Astrocyte (in vitro differentiated cells and primary cell): ENCODE results near the gene ZDHHC14. TPM values are rescaled to one million over a fixed set of nuclear protein-coding genes. Genes with fewer than 3 reads are reported as not detected.

ENCODE experiments used
- DNase-seq: peaks from one replicate; pipeline ENCODE4 v3.0.0-alpha.2; 2010; ENCODE audit warnings: low read depth
- FAIRE-seq: peaks from 2 replicates; lab custom pipeline; 2011; peaks lifted over from hg19 to GRCh38; lab: Jason Lieb, UNC
- H2AFZ ChIP-seq: 2 replicates; pipeline ENCODE4 v1.6.0; 2012; ENCODE audit warnings: low read depth, low read length, inconsistent platforms
- H3K27ac ChIP-seq: 2 replicates; pipeline ENCODE4 v1.5.1; 2011; ENCODE audit warnings: low read depth, low read length, inconsistent platforms
- H3K27me3 ChIP-seq: 2 replicates; pipeline ENCODE4 v1.6.0; 2011; ENCODE audit warnings: low read length, inconsistent platforms; ENCODE audit not compliant: insufficient read depth
- H3K36me3 ChIP-seq: 2 replicates; pipeline ENCODE4 v1.5.1; 2011; ENCODE audit warnings: low read length, inconsistent platforms; ENCODE audit not compliant: insufficient read depth
- H3K4me1 ChIP-seq: 2 replicates; pipeline ENCODE4 v1.5.1; 2011; ENCODE audit warnings: low read length, inconsistent platforms; ENCODE audit not compliant: insufficient read depth
- H3K4me2 ChIP-seq: 2 replicates; pipeline ENCODE4 v1.6.0; 2012; ENCODE audit warnings: low read length, inconsistent platforms
- H3K4me3 ChIP-seq: 2 replicates; pipeline ENCODE4 v1.5.1; 2011; ENCODE audit warnings: low read depth, mild to moderate bottlenecking, low read length, inconsistent platforms; ENCODE audit not compliant: insufficient read depth
- H3K79me2 ChIP-seq: 2 replicates; pipeline ENCODE4 v1.6.0; 2012; ENCODE audit warnings: mild to moderate bottlenecking, low read length, inconsistent platforms; ENCODE audit not compliant: insufficient read depth
- H3K9ac ChIP-seq: 2 replicates; pipeline ENCODE4 v1.6.0; 2012; ENCODE audit warnings: mild to moderate bottlenecking, low read length, inconsistent platforms
- H3K9me3 ChIP-seq: 2 replicates; pipeline ENCODE4 v1.5.1; 2012; ENCODE audit warnings: low read depth, mild to moderate bottlenecking, low read length, inconsistent platforms; ENCODE audit not compliant: insufficient read depth
- H4K20me1 ChIP-seq: 2 replicates; pipeline ENCODE4 v1.6.0; 2012; ENCODE audit warnings: low read length, inconsistent platforms; ENCODE audit not compliant: insufficient read depth
- H3K27ac Mint-ChIP-seq: one replicate; pipeline ENCODE4 v1.8.0; 2021; ENCODE audit warnings: mild to moderate bottlenecking, mixed read lengths; ENCODE audit not compliant: unreplicated experiment
- H3K27me3 Mint-ChIP-seq: one replicate; pipeline ENCODE4 v1.8.0; 2021; ENCODE audit warnings: low read depth, mixed read lengths; ENCODE audit not compliant: unreplicated experiment
- H3K36me3 Mint-ChIP-seq: one replicate; pipeline ENCODE4 v1.8.0; 2021; ENCODE audit warnings: low read depth, mixed read lengths; ENCODE audit not compliant: unreplicated experiment
- H3K4me1 Mint-ChIP-seq: one replicate; pipeline ENCODE4 v1.8.0; 2021; ENCODE audit warnings: low read depth, mixed read lengths; ENCODE audit not compliant: unreplicated experiment
- H3K4me3 Mint-ChIP-seq: one replicate; pipeline ENCODE4 v1.8.0; 2021; ENCODE audit warnings: mild to moderate bottlenecking, moderate library complexity, mixed read lengths; ENCODE audit not compliant: unreplicated experiment
- H3K9me3 Mint-ChIP-seq: one replicate; pipeline ENCODE4 v1.8.0; 2021; ENCODE audit warnings: mild to moderate bottlenecking, mixed read lengths; ENCODE audit not compliant: unreplicated experiment
- CTCF ChIP-seq: IDR thresholded peaks from 2 replicates; pipeline ENCODE4 v1.5.1; 2011; ENCODE audit warnings: low read depth, mild to moderate bottlenecking, inconsistent platforms, low read length, moderate library complexity; ENCODE audit not compliant: insufficient read depth
- EZH2 ChIP-seq: IDR thresholded peaks from 2 replicates; pipeline ENCODE4 v1.6.1; 2012; ENCODE audit warnings: mild to moderate bottlenecking, low read length, inconsistent platforms; ENCODE audit not compliant: insufficient read depth
- total RNA-seq: library from RNA; stranded (reverse); gene quantifications from 2 replicates; pipeline ENCODE4 v1.2.1, GENCODE V29; 2021

Gene ZDHHC14
- total RNA-seq, 1 donor from 2014 or later: 7.2 TPM

DNA sequence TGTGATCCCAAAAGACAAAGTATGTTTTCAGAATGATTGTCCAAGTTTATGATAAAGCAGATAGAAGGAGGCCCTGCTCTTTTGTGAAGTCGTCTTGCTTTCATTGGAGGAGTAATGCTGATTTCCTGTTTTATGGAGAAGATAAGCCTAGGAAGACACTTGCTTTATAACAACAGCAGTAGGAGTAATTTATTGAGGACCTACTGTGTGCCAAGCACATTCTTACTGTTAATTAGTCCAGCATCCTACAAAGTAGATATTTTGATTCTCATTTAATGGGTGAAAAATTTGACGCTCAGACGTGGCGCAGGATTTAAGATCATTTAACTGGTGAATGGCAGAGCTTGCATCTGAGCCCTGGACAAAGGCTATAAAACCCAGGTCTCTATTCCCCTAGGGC, 87.6 kb downstream of the ZDHHC14 start:
- DNase-seq: no peak
- H3K36me3 Mint-ChIP-seq: no peaks in the 10 kb centered on the region
- Histone ChIP-seq H3K27me3 (no peaks in the 10 kb centered on the region), H3K79me2 (no peaks in the 10 kb centered on the region), H3K9me3 (no peaks in the 10 kb centered on the region), H3K4me2 (no peak overlapping the region), H3K9ac (no peak overlapping the region), H3K4me1 (no peaks in the 10 kb centered on the region), H4K20me1 (no peaks in the 10 kb centered on the region), H2AFZ (no peak overlapping the region), H3K36me3 (no peaks in the 10 kb centered on the region), H3K27ac (no peak overlapping the region), H3K4me3 (no peak overlapping the region)
- peaks cover 8% of the 10 kb centered on the region for H3K27me3 Mint-ChIP-seq
- H3K27ac Mint-ChIP-seq: no peak overlapping the region
- TF ChIP-seq EZH2: no peak
- TF ChIP-seq CTCF: no peak
- no peaks in the 10 kb centered on the region for H3K4me1 Mint-ChIP-seq
- FAIRE-seq: no peak
- no peak overlapping the region for H3K4me3 Mint-ChIP-seq
- H3K9me3 Mint-ChIP-seq: no peaks in the 10 kb centered on the region

- Histone ChIP-seq H4K20me1 (no peaks in the 10 kb centered on the region), H3K36me3 (no peaks in the 10 kb centered on the region)
These were observed 88.4 kb downstream of the ZDHHC14 start for GRCh38 chr6:157469378-157469777.

More at GRCh38 chr6:157469378-157469777, 88.4 kb downstream of the ZDHHC14 start:
- TF ChIP-seq EZH2 (no peak), CTCF (no peak)
- H3K27me3 ChIP-seq: no peaks in the 10 kb centered on the region
- Mint-ChIP-seq H3K36me3 (no peaks in the 10 kb centered on the region), H3K9me3 (no peaks in the 10 kb centered on the region), H3K4me1 (no peaks in the 10 kb centered on the region), H3K27me3 (peaks cover 8% of the 10 kb centered on the region), H3K27ac (no peak overlapping the region), H3K4me3 (no peak overlapping the region)
- no peak overlapping the region for H3K27ac ChIP-seq
- H3K4me1 ChIP-seq: no peaks in the 10 kb centered on the region
- H3K9ac ChIP-seq: no peak overlapping the region
- H3K79me2 ChIP-seq: no peaks in the 10 kb centered on the region
- no peak overlapping the region for H3K4me3 ChIP-seq
- no peak overlapping the region for H2AFZ ChIP-seq
- FAIRE-seq: no peak
- DNase-seq: no peak
- H3K9me3 ChIP-seq: no peaks in the 10 kb centered on the region
- no peak overlapping the region for H3K4me2 ChIP-seq
